Measurements from ENCODE around the gene ABT1.
A peak's percentile ranks its signal among the peaks of the same experiment; 100 is the strongest.

Gene ABT1

GRCh38 chr6:26575494-26575939, 21.2 kb upstream of the ABT1 start:
- peak; percentile 65 for DNase-seq

DNA sequence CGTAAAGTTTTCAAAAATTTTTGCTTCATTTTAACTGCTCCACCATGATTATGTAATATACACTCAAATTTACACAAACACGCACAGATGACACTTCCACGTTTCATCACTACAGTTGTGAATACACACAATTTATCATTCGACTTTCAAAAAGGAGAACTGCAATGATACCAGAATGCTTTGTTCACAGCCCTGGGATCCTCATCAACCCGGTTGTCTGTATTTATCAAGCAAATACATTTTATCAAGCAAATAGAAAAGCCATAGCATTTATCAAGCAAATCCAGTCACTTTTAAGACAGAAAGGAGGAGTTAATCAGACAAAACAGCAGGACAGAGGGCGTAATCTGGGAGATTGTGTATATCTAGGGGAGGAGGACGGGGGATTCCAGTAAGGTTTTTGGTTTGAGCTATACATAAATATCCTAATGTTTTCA, 20.3 kb upstream of the ABT1 start:
- no peak for DNase-seq

DNA sequence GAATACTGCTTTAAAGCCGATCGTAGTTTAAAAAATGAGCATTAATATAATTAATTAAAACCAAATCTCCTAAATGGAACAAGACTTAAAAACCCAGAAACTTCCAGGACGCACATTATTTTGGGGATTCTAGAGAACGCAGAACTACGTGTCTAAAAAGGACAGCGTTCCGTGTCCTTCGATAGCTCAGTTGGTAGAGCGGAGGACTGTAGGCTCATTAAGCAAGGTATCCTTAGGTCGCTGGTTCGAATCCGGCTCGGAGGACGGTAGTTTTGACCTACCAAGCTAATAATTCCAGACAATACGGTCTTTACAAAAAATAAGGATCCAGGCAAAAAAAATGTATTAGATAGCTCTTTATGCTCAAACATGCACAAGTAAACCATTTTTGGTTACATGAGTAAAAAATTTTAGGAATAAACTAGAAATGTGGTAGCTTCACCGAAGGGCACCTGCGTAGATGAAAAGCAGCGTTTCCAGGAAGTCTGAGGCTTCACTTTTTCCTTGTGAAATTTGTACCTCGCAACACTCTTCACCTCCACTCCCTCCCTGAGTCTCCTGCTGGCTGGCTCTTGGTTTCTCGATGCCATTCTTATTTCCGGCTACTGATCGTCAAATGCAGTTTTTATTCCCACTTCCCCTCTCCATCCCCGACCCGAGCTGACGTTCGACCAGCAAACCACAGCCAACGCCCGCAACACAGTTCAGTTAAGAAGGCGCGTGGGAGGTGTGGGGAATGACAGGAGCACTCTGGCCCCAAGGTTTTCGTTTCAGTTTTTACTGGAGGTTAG, 19.6 kb upstream of the ABT1 start:
- DNase-seq: peak; percentile 85

DNA sequence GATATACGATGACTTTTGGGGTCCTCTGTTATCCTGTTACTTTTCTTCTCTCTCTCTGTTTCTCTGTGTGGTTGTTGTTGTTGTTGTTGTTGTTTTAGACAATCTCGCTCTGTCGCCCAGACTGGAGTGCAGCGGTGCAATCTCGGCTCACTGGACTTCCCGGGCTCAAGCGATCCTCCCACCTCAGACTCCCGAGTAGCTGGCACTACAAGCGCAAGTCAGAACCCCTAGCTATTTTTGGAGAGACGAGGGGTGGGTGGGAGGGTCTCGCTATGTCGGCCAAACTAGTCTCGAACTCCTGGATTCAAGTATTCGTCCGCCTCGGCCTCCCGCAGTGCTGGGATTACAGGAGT, 19.1 kb upstream of the ABT1 start:
- DNase-seq: no peak

GRCh38 chr6:26578279-26578678, 18.5 kb upstream of the ABT1 start:
- no peak for DNase-seq

GRCh38 chr6:26578741-26579140, 18.0 kb upstream of the ABT1 start:
- no peak for DNase-seq

DNA sequence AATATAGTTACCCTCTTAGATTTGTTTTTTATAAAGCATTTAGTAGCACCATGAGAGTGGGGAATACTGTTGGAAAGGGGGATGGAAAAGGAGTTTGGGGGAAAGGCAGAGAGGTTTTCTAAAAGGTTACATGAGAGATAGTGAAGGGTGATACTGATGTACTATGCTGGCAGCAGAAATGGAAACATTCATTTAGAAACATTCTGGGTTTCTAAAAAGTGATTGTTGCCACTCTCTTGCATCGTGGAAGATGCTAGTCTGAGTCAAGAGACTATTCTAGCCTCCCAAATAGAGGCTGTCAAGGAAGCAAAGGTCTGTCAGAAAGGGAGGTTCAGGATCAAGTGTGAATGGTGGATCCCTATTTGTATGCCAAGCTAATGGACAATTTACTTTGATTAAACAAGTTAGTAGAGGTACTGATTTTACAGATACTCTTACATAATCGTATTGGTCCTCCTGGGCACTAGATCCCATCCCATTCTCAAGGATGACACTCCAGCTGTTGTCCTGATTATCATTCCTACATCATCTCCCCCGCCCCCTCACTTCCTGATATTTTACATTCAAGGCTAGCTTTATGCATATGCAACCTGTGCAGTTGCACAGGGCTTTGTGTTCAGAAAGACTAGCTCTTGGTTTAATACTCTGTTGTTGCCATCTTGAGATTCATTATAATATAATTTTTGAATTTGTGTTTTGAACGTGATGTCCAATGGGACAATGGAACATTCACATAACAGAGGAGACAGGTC, 15.4 kb upstream of the ABT1 start:
- DNase-seq: no peak

GRCh38 chr6:26588965-26589364, 7.8 kb upstream of the ABT1 start:
- DNase-seq: no peak

DNA sequence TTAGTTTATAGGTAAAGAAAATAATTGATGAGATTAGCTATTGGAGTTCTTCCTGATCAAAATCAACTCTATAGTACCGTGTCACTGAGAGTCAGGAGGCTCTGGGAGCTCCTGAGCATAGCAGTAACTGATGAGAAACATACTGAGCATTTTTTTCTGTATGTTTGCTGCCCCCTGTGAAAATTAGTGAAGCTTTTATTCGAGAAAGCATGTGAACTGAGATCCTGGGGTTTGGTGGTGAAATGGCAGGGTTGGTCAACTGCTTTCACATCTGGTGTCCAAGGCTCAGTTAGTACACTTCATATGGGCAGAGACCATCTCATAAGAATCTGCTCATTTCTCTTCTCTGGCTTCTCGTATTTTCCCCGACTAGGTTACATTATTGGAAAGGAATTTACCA, 4.1 kb upstream of the ABT1 start:
- peak; percentile 25 for DNase-seq

DNA sequence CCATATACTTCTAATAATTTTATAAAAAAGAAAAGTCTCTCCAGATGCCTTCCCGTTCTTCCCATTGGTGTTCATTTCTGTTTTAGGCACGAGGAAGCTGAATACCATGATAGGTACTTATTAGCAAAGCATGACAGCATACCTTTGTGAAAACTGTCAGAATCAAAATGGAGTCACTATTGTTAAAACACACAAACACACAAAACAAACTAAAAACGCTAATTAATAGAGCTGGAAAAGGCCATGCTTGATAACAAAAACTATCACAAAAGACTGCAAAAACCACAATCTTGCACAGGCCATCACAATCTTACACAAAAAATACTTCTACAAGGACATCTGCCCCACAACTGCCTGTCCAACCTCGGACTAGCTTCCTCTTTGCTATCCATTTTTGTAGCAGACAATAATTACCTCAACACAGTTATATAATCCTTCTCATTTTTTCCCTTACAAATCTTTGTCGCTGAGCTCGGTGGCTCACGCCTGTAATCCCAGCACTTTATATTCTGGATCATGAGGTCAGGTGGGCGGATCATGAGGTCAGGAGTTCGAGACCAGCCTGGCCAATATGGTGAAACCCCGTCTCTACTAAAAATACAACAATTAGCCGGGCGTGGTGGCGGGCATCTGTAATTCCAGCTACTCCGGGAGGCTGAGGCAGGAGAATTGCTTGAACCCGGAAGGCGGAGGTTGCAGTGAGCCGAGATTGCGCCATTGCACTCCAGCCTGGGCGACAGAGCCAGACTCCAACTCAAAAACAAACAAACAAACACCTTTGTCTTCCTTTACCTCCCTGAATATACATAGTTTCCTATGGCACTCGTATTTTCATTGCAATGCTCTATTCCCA, 3.2 kb upstream of the ABT1 start:
- DNase-seq: no peak

DNA sequence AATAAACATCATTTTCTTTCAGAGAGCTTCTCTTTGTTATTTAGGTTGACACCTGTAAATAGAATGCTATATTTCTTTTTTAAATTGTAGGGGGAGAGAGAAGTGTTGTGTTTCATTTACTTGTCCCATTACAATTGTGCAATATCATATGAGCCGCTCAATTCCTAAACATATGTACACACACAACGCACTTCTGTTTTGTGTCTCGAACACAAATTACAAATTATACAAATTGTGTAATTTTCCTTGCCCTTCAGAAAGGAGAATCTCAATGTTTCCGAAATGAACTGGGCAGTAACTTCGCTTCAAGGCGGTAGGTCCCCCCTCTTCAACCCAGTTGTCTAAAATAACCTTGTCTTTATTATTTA, 2.6 kb upstream of the ABT1 start:
- no peak for DNase-seq

DNA sequence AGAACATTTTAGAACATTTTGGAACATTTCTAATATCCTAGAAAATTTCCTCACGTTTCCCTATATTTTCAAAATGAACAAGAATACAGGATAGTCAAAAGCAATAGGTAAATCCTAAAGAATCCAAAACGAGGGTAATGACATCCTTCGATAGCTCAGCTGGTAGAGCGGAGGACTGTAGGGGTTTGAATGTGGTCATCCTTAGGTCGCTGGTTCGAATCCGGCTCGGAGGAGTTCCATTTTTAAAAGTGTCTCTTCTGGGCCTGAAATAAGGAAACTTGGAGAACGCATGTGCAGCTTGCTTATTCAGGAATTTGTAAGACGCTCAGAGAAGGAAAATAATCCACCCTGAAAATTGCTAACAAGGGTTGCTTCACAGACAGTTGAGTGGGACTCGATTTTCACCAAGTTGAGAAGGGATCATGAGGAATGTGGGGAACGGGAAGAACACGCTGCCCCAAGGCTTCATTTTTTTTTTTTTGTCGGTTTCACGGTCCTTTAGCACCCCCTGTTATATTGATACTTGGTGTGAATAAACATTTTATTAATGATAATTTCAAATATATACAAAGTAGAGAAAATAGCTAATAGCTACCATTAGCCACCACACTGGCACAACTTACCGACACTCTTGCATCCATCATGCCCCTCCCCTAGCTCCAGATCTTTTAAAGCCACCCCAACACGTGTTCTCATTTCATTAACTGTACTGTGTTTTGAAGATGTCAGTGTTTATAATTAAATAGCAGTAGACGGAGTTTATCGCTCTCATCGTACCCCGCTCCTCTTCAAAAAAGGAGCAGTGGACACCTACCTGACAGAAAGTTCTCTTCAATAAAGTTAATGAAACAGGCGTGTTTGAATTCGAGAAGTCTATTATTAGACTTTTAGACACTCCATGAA, 1.8 kb upstream of the ABT1 start:
- peak; percentile 82 for DNase-seq

GRCh38 chr6:26595669-26596269, 984 bp upstream of the ABT1 start:
- DNase-seq: peak; percentile 89

- no peak for DNase-seq
Measured at GRCh38 chr6:26597389-26597766, 625 bp downstream of the ABT1 start.

DNA sequence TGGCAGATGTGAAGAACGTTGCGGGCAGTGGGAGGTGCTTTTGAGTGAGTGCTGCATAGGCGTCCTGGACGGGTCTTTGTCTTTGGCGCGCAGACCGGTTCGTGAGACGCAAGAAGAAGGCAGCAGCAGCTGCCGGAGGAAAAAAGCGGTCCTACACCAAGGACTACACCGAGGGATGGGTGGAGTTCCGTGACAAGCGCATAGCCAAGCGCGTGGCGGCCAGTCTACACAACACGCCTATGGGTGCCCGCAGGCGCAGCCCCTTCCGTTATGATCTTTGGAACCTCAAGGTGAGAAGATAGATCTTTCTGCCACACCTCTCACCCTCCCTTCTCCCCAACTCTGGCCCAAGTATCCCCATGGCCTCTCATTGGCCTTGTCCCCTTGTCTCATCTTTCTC, 1.1 kb downstream of the ABT1 start:
- DNase-seq: no peak

DNA sequence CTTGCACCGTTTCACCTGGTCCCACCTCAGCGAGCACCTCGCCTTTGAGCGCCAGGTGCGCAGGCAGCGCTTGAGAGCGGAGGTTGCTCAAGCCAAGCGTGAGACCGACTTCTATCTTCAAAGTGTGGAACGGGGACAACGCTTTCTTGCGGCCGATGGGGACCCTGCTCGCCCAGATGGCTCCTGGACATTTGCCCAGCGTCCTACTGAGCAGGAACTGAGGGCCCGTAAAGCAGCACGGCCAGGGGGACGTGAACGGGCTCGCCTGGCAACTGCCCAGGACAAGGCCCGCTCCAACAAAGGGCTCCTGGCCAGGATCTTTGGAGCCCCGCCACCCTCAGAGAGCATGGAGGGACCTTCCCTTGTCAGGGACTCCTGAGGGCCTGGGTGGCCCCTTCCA, 1.5 kb downstream of the ABT1 start:
- no peak for DNase-seq

- DNase-seq: no peak
Measured at GRCh38 chr6:26599134-26599533, 2.4 kb downstream of the ABT1 start.

DNA sequence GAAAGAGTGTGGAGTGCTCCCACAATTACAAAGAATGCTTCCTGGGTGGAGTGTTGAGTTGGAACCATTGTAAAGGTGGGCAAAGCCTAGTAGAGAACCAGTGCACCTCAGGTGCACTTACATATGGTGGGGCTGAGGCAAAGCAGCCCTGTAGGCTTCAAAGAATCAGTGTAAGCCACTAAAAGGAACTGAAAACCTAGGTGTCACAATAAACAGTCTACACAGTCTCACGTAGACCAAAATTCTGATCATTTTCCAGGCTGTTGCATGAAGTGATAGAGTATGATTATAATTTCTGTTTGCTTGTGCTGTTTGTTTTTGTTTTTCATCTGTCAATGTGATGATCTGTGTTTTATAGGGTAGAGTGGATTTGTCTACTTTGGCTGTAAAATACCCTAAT, 2.8 kb downstream of the ABT1 start:
- DNase-seq: no peak

DNA sequence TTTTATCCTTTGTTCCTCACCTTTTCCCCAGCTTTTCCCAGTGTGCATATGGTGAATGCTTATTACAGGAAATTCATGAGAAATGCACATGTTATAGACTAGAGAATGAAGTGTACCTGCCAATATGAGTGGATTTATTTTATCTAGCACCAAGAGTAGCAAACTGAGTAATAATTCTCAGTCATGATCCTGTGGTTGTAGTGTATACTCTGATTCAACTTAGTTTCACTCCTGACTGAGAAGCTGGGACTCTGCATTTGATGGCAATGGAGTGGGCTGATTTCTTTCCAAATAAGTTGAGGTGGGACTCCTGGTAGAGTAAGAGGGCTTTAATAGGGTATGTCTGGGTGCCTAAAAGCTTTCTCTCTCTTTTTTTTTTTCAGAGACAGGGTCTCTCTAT, 4.0 kb downstream of the ABT1 start:
- no peak for DNase-seq

GRCh38 chr6:26602262-26602661, 5.5 kb downstream of the ABT1 start:
- no peak for DNase-seq

DNA sequence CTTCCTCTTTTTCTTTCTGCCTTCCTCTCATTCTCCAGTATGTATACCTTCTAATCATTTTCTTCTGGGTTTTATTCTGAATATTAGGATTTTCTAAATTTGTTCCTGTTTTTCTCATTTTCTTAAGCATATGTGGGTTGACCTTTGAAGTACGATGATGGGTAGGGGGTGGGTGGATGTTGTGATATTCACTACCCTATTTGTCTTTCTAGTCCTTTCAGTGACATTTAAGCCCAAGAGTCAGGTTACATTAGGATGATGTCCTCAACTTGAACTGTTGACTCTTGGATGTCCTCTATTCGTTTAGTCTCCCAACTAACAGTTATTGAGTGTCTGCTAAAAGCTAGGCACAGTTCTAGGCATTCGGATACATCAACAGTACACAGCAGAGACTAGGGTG, 7.3 kb downstream of the ABT1 start:
- DNase-seq: no peak

- no peak for DNase-seq
Measured at GRCh38 chr6:26604797-26605196, 8.0 kb downstream of the ABT1 start.
